Activated CD4-positive, alpha-beta T cell treated with anti-CD3 and anti-CD28 coated beads, Interleukin-2, amount 10 ng/mL, durations not matched to agents 24 days and 14 days (primary cell): ENCODE measurements around the gene HORMAD2. TPM values are rescaled to one million over a fixed set of nuclear protein-coding genes. Genes with fewer than 3 reads are reported as not detected.
"Not testable (repeated sequence)": the region's sequence is repeated elsewhere in the genome, so short reads cannot be mapped to it uniquely, and the experiment has no call there.

Experiments used
- DNase-seq: peaks from one replicate; pipeline ENCODE4 v3.0.0; 2022
- H3K27ac Mint-ChIP-seq: one replicate; pipeline ENCODE4 v1.8.0; 2022; ENCODE audit warnings: mild to moderate bottlenecking, mixed read lengths
- H3K27me3 Mint-ChIP-seq: one replicate; pipeline ENCODE4 v1.8.0; 2022; ENCODE audit warnings: mixed read lengths
- H3K36me3 Mint-ChIP-seq: one replicate; pipeline ENCODE4 v1.8.0; 2022; ENCODE audit warnings: low read depth, mild to moderate bottlenecking, mixed read lengths
- H3K4me1 Mint-ChIP-seq: one replicate; pipeline ENCODE4 v1.8.0; 2021; ENCODE audit warnings: mixed read lengths
- H3K4me3 Mint-ChIP-seq: one replicate; pipeline ENCODE4 v1.8.0; 2022; ENCODE audit warnings: mild to moderate bottlenecking, moderate library complexity, mixed read lengths
- H3K9me3 Mint-ChIP-seq: one replicate; pipeline ENCODE4 v1.8.0; 2021; ENCODE audit warnings: mixed read lengths
- intact Hi-C: fragments of 100-400 bp; cut with micrococcal nuclease; formaldehyde crosslinking; loops from one replicate; pipeline ENCODE4 v1.15.1; 2023
- total RNA-seq: library from RNA; stranded (reverse); gene quantifications from 2 replicates; pipeline ENCODE4 v1.2.3, GENCODE V29; 2022

HORMAD2 gene
- total RNA-seq, 1 donor from 2014 or later, result not detected

DNA sequence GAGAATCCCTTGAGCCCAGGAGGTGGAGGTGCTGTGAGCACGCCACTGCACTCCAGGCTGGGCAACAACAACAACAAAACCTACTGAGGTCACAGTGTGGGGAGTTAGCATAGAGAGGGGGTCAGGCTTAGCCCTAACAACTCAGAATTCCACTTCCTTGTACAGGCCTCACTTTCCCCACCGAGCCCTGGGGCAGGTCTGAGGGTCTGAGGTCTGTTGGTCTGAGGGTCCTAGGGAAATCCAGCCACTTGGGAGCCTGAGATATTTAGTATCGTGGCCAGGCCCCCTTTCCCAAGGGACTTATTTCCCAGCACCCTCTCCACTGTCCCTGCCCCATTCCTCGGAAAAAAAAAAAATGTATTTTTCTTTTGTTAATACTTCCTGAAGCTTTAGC is 34.8 kb upstream of the HORMAD2 start:
- no peak for DNase-seq
- Mint-ChIP-seq H3K27me3 (peaks cover 2% of the 10 kb centered on the region), H3K27ac (no peak overlapping the region)

DNA sequence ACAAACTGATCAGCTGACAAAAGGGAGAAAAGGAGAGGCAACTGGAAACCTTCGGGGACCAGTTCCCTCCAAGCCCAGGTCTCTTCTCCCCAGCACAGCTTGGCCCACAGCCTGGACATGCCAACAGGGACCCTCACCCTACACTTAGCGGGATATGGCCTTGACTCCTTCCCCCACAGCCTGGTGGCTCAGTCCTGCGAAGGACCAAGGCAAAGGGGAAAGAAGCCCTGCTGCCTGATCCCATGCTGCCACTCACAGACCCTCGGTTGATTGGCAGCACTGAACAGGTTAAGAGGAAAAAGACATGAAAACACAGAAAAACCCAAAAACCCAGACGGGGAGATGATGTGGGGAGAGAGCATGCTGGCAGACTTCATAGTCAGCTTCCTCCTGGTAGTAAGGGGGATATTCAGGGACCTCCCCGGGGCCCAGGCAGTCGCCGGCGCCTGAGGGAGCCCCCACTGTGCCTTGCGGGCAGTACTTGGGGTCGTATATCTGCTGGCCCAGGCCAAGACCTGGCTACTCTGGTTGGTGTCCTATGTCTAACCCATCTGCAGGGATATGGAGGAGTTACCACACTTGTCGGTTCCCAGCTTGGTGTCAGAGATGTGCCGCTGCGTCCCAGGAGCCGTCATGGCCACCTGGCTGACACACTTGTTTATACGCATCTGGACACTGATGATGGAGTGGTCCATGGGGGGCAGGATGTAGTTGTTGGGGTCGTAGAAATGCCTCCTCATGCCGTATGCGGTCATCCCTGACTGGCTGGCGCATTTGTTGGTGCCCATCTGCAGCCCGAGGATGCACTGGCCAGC is 34.2 kb upstream of the HORMAD2 start:
- Mint-ChIP-seq H3K36me3 (no peaks in the 10 kb centered on the region), H3K9me3 (peaks cover 6% of the 10 kb centered on the region), H3K4me3 (no peak overlapping the region), H3K27ac (no peak overlapping the region), H3K27me3 (peaks cover 2% of the 10 kb centered on the region), H3K4me1 (peaks cover 14% of the 10 kb centered on the region)
- no peak for DNase-seq
- intact Hi-C loops, result no loop called here

More for the DNA sequence above, 34.8 kb upstream of the HORMAD2 start:
- no peaks in the 10 kb centered on the region for H3K36me3 Mint-ChIP-seq
- intact Hi-C loops, result no loop called here
- peaks cover 6% of the 10 kb centered on the region for H3K9me3 Mint-ChIP-seq
- no peak overlapping the region for H3K4me3 Mint-ChIP-seq
- peaks cover 14% of the 10 kb centered on the region for H3K4me1 Mint-ChIP-seq

DNA sequence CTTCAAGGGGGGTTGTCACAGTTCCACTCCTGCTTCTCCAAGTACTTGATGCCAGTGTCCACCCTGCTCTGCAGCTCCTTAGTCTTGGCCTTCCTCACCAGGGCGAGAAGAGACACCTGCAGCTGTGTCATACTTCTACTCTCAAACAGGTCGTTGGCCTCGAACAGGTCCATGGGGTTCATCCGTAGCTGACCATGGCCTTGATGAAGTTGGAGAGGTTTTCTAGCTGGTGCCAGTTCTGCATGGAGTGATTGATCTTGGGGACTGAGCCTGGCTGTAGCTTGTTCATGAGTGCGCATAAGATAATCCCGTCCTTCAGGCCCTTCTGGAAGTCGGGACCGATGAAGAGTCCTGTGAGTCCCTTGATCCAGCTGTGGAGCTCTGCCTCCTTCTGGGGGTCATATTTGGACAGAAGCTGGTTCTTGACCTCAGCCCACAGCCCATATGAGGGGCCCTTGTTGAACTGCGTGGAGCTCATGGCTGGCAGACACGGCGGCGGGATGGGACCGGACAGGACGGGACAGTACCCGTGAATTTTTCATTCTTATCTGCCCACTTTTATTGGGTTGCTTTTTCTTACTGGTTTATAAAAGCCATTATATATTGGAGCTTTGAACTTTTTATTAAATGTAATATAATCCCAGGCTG is 33.4 kb upstream of the HORMAD2 start:
- Mint-ChIP-seq H3K27ac (no peak overlapping the region), H3K27me3 (peaks cover 2% of the 10 kb centered on the region)
- intact Hi-C loops, result loop anchor here (1.0 kb wide), 1 partner anchor 39 kb away; no protein-coding TSS in a partner anchor

DNA sequence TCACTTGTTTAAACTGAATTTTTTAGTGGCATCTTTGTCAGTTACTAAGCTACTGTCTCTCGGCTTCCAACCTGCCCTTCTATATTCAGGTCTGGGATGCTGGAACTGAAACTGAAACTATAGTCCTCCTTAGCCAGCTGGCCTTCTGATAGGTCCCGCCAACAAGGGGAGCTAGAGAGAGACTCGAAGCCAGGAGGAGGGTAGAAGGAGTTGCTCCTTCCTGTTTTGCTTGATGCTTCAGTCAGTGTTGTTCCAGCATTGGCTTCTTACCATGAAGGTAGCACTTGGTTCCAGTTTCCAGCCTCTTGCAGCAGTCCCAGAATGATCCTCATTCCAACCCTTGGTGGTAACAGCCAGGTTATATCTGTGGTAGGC is 32.9 kb upstream of the HORMAD2 start:
- H3K4me1 Mint-ChIP-seq, result peaks cover 12% of the 10 kb centered on the region
- peaks cover 6% of the 10 kb centered on the region for H3K9me3 Mint-ChIP-seq
- no peaks in the 10 kb centered on the region for H3K27me3 Mint-ChIP-seq
- DNase-seq, result peak; percentile 86
- intact Hi-C loops, result loop anchor here (1.0 kb wide), 1 partner anchor 39 kb away; no protein-coding TSS in a partner anchor
- peak overlapping the region; percentile 24 for H3K4me3 Mint-ChIP-seq
- no peaks in the 10 kb centered on the region for H3K36me3 Mint-ChIP-seq
- no peak overlapping the region for H3K27ac Mint-ChIP-seq

More for the DNA sequence above, 33.4 kb upstream of the HORMAD2 start:
- H3K36me3 Mint-ChIP-seq, result no peaks in the 10 kb centered on the region
- H3K4me3 Mint-ChIP-seq, result peak overlapping the region; percentile 24
- H3K4me1 Mint-ChIP-seq, result peaks cover 14% of the 10 kb centered on the region
- H3K9me3 Mint-ChIP-seq, result peaks cover 6% of the 10 kb centered on the region
- DNase-seq, result no peak

DNA sequence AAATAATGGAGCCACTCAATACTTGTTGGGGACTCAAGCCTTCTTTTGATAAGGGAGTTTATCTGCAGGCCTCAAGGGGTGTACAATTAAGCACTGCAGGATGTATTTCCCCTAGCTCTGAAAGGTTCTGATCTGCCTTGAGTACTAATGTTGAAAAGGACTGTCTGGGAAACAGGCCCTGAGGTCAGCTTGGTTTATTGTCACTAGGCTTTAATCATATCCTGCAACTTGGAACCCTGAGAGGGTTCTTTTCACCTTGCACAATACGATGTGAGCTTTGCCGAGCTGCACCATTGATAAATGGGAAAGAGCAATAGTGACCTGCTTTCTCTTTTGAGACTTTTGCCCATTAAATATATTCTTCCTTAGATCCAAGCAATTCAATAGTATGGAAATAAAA is 31.6 kb upstream of the HORMAD2 start:
- H3K9me3 Mint-ChIP-seq, result peaks cover 6% of the 10 kb centered on the region
- H3K27ac Mint-ChIP-seq, result no peak overlapping the region
- H3K27me3 Mint-ChIP-seq, result no peaks in the 10 kb centered on the region
- peaks cover 12% of the 10 kb centered on the region for H3K4me1 Mint-ChIP-seq
- H3K4me3 Mint-ChIP-seq, result no peak overlapping the region
- intact Hi-C loops, result no loop called here
- no peaks in the 10 kb centered on the region for H3K36me3 Mint-ChIP-seq
- DNase-seq, result no peak

DNA sequence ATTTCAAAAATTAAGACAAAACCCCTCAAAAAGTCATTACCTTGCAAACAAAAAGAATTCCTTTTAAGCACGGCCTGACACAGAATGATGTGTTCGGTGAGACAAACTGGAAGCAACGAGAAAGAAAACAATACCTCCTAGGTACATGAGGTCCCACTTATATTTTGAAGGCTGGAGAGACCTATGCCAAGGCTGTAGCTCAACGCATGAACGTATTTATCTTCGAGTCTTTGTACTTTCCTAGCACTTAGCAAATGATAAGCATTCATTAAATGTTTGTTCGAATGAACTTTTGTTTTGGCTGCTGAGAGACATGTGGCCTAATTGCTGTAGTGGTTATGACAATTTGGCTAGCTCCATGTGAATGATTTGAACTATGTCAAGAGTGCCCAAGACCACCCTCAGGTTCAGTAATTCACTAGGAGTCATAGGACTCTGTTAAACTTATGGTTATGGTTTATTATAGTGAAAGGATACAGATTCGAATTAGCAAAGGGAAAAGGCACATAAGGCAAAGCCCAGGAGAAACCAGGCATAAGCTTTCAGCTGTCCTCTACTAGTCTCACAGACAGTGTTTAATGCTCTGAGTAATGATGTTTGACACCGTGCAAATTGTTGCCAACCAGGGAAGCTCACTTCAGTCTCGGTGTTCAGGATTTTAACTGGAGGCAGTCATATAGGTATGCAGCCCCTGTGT is 26.0 kb upstream of the HORMAD2 start:
- Mint-ChIP-seq H3K36me3 (peaks cover 2% of the 10 kb centered on the region), H3K4me3 (no peak overlapping the region), H3K4me1 (no peaks in the 10 kb centered on the region), H3K9me3 (peaks cover 9% of the 10 kb centered on the region), H3K27me3 (no peaks in the 10 kb centered on the region), H3K27ac (no peak overlapping the region)
- intact Hi-C loops, result loop anchor here (5.0 kb wide), 1 partner anchor 33 kb away; no protein-coding TSS in a partner anchor
- DNase-seq, result no peak

DNA sequence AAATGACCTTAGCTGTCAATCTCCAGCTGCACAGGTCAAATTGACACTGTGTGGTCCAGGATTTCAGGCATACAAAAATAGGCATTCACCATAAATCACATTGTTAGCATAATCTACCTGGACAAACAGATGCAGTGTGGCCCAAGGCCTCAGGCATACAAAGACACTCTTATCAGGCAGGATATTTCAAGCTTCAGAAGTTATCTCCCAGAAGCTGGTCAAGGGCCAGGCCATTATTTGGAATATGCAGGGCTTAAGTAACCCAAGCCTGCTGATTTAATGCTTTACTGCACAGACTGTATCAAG is 25.5 kb upstream of the HORMAD2 start:
- DNase-seq, result no peak
- Mint-ChIP-seq H3K36me3 (peaks cover 2% of the 10 kb centered on the region), H3K27ac (no peak overlapping the region), H3K27me3 (no peaks in the 10 kb centered on the region), H3K4me1 (no peaks in the 10 kb centered on the region), H3K4me3 (no peak overlapping the region), H3K9me3 (peaks cover 9% of the 10 kb centered on the region)
- intact Hi-C loops, result loop anchor here (5.0 kb wide), 1 partner anchor 33 kb away; no protein-coding TSS in a partner anchor

DNA sequence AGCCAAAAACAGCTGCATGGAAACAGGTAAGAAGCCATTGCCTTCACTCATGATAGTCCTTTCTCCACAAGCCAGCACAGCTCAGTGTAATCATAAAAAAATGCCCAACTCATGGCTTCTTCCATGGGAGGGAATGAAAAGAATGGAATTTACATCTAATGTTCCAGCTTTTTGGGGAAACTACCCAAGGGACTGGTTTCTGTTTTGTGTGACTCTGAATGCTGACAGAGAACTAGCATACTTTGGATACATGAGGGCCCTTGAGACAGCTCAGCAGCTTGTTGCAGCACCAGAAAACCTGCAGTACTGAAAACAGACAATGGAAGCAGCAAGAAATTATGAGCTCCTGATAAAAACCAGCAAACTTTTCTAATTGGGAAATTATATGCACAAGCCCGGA is 24.2 kb upstream of the HORMAD2 start:
- intact Hi-C loops, result no loop called here
- no peak overlapping the region for H3K27ac Mint-ChIP-seq
- no peaks in the 10 kb centered on the region for H3K27me3 Mint-ChIP-seq
- H3K4me1 Mint-ChIP-seq, result no peaks in the 10 kb centered on the region
- H3K4me3 Mint-ChIP-seq, result no peak overlapping the region
- DNase-seq, result no peak
- H3K36me3 Mint-ChIP-seq, result peaks cover 2% of the 10 kb centered on the region
- H3K9me3 Mint-ChIP-seq, result peaks cover 9% of the 10 kb centered on the region

DNA sequence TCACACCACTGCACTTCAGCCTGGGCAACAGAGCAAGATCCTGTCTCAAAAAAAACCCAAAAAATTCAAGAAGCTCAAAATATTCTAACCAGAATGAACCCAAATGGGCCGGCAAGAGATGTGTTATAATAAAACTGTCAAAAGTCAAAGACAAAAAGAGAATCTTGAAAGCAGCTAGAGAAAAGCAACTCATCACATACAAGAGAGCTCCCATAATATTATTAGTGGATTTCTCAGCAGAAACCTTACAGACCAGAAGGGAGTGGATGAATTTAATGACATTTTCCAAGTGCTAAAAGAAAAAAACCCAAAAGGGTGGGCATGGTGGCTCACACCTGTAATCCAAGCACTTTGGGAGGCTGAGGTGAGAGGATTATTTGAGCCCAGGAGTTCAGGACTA is 22.9 kb upstream of the HORMAD2 start:
- H3K9me3 Mint-ChIP-seq, result peaks cover 14% of the 10 kb centered on the region
- intact Hi-C loops, result no loop called here
- DNase-seq, result no peak
- H3K36me3 Mint-ChIP-seq, result peaks cover 2% of the 10 kb centered on the region
- H3K27me3 Mint-ChIP-seq, result no peaks in the 10 kb centered on the region
- no peaks in the 10 kb centered on the region for H3K4me1 Mint-ChIP-seq
- no peak overlapping the region for H3K4me3 Mint-ChIP-seq
- H3K27ac Mint-ChIP-seq, result no peak overlapping the region

DNA sequence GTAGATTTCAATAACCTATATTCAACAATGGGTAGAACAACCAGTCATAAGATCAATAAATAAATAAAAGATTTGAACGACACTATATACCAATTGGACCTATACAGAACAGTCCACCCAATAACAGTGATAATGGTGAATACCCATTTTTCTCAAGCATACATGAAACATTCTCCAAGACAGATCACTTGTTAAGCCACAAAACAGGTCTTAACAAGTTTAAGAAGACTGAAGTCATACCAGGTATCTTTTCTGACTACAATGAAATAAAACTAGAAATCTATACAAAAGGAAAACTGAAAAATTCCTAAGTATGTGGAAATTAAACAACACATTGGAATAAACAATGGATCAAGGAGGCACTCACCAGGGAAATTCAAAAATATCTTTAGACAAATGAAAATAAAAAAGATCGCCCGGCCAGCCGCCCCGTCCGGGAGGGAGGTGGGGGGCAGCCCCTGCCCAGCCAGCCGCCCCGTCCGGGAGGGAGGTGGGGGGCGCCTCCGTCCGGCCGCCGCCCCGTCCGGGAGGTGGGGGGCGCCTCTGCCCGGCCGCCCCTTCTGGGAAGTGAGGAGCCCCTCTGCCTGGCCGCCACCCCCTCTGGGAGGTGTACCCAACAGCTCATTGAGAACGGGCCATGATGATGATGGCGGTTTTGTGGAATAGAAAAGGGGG is 20.8 kb upstream of the HORMAD2 start:
- H3K27ac Mint-ChIP-seq, intact Hi-C loops, H3K4me3 Mint-ChIP-seq, DNase-seq, H3K36me3 Mint-ChIP-seq, H3K4me1 Mint-ChIP-seq: not testable (repeated sequence)
- H3K9me3 Mint-ChIP-seq, result peaks cover 22% of the 10 kb centered on the region
- peaks cover 14% of the 10 kb centered on the region for H3K27me3 Mint-ChIP-seq

DNA sequence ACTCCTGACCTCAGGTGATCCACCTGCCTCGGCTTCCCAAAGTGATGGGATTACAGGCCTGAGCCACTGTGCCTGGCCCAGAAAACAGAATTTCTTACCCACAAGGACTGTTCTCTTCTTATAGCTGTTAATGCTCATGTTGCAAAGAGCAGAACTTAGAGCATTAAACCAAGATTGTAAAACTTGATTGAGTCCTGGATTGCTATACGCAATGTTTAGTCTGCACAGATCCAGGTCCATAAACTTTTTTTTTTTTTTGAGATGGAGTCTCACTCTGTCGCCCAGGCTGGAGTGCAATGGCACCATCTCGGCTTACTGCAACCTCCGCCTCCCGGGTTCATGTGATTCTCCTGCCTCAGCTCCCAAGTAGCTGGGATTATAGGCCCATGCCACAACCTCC is 19.2 kb upstream of the HORMAD2 start:
- Mint-ChIP-seq H3K9me3 (peaks cover 22% of the 10 kb centered on the region), H3K27me3 (peaks cover 14% of the 10 kb centered on the region)
- H3K27ac Mint-ChIP-seq, H3K4me3 Mint-ChIP-seq, H3K36me3 Mint-ChIP-seq, DNase-seq, intact Hi-C loops, H3K4me1 Mint-ChIP-seq: not testable (repeated sequence)

DNA sequence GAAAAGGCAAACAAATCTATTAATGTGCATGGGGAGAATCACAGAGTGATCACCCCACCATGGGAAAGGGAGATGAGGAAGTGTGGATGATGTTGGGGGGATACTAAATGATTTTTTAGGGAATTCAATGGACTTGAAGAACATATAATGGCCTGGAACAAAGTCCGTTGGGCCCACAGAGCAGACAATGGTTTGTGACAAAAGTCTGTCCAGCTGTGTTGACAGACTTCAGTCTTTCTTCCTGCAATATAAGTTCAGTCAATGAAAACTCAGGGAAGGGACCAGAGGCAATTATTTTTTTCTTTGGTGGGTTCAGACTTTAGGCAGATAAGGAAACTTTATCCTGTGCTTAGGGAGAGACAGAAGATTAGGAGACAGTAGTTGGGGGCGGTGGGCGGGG is 18.0 kb upstream of the HORMAD2 start:
- H3K27me3 Mint-ChIP-seq, result peaks cover 14% of the 10 kb centered on the region
- intact Hi-C loops, result no loop called here
- H3K4me3 Mint-ChIP-seq, result no peak overlapping the region
- DNase-seq, result no peak
- no peak overlapping the region for H3K27ac Mint-ChIP-seq
- H3K4me1 Mint-ChIP-seq, result no peaks in the 10 kb centered on the region
- H3K9me3 Mint-ChIP-seq, result peaks cover 16% of the 10 kb centered on the region
- H3K36me3 Mint-ChIP-seq, result no peaks in the 10 kb centered on the region

DNA sequence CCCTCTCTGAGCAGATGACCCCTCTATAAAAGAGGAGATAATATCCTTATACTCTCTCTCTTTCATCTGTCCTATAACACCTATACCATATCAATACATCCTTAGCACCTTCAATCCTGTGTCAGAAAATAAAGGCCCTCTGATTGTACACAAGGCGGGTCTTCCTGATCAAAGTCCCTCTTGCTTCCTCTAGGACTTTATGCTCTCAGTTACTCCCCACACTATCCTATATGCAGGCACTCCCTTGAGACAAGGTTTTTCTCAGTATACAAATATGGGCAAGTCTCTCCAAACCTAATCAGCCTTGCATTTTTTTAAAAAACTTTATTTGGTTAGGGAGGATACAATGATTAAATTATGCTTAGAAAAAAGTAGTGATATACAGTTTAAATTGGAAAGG is 17.3 kb upstream of the HORMAD2 start:
- H3K9me3 Mint-ChIP-seq, result peaks cover 13% of the 10 kb centered on the region
- H3K4me1 Mint-ChIP-seq, result no peaks in the 10 kb centered on the region
- peaks cover 14% of the 10 kb centered on the region for H3K27me3 Mint-ChIP-seq
- no peak overlapping the region for H3K4me3 Mint-ChIP-seq
- H3K36me3 Mint-ChIP-seq, result no peaks in the 10 kb centered on the region
- no peak for DNase-seq
- intact Hi-C loops, result no loop called here
- H3K27ac Mint-ChIP-seq, result no peak overlapping the region

DNA sequence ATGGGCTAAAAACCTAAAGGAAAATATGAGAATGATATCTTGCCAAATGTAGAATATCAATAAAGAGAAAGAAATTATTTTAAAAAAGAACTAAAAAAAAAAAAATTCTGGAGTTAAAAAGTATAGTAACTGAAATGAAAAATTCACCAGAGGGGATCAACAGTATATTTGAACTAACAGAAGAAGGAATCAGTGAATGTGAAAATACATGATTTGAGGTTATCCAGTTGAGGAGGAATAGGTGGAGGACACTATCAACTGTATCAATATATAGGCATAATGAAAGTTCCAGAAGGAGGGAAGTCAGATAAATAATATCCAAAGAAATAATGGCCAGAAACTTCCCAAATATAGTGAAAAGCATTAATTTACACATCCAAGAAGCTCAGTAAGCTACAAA is 16.1 kb upstream of the HORMAD2 start:
- no peak overlapping the region for H3K4me3 Mint-ChIP-seq
- H3K27ac Mint-ChIP-seq, result no peak overlapping the region
- intact Hi-C loops, result no loop called here
- H3K27me3 Mint-ChIP-seq, result peaks cover 14% of the 10 kb centered on the region
- peaks cover 13% of the 10 kb centered on the region for H3K9me3 Mint-ChIP-seq
- no peaks in the 10 kb centered on the region for H3K36me3 Mint-ChIP-seq
- no peaks in the 10 kb centered on the region for H3K4me1 Mint-ChIP-seq
- no peak for DNase-seq
